NOMO-1 treated with dmso at 0.1 percent for 144 hours (cell line): ENCODE data around the gene ZDHHC11B.
"Not testable (repeated sequence)": the region's sequence is repeated elsewhere in the genome, so short reads cannot be mapped to it uniquely, and the experiment has no call there.

Experiments used
- DNase-seq: peaks from one replicate; lab custom pipeline; 2025; ENCODE audit not compliant: unreplicated experiment; lab: John Stamatoyannopoulos, UW

The ZDHHC11B gene

GRCh38 chr5:719379-719778 is 65.2 kb downstream of the ZDHHC11B start:
- DNase-seq = not testable (repeated sequence)

DNA sequence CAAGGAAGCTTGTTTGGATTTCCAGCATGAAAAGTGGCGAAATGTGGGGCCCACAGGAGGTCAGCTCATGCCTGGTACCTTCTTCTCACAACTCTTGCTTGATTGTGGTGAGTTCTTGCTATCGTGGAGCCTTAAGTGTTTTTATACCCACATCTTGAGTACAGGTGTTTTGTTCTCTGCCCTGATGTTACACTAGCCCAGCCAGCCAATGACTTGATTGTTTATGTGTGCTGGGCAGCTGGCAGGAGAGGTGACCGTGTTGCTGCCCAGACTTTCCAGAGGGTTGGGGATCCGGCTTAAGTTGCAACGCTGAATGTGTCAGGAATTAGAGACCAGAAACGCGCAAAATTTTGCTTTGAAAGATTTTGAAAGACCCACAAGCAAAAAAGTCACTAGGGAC is 67.4 kb downstream of the ZDHHC11B start:
- no peak for DNase-seq

DNA sequence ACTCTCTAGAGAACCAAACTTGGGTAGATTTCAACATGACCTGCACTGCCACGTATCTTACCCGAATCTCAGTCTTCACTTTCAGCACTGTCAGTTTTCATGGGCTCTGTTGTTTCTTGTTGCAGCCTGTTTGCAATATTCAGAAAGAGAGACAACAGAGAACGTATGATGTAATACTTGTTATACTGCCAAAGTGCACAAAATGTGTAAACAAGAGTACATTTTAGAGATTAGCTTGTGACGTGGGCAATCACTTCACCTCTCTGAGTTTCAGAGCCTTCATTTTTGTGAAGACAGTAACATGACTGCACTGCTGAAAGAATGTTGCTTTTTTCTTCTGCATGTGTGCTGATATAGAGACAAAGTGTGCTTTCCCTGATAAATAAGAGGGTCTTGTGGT is 67.8 kb downstream of the ZDHHC11B start:
- not testable (repeated sequence) for DNase-seq

DNA sequence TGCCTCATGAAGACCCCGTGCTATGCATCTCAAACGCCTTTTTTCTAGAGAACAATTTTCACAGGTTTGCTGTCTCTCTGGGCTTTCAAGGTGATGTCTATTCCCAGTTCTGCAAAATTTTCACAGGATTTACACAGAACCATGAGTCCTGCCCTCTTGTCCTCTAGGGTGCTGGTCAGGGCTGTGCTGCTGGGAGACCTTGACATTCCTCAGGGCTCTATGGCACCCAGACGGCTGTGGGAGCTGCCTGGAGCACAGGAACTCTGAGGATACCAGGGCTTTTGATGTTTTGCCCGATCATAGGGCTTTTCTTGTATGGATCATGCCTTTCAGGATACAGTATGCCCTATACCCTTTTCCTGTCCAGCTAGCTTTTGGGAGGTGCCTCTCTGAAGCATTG is 68.9 kb downstream of the ZDHHC11B start:
- not testable (repeated sequence) for DNase-seq

DNA sequence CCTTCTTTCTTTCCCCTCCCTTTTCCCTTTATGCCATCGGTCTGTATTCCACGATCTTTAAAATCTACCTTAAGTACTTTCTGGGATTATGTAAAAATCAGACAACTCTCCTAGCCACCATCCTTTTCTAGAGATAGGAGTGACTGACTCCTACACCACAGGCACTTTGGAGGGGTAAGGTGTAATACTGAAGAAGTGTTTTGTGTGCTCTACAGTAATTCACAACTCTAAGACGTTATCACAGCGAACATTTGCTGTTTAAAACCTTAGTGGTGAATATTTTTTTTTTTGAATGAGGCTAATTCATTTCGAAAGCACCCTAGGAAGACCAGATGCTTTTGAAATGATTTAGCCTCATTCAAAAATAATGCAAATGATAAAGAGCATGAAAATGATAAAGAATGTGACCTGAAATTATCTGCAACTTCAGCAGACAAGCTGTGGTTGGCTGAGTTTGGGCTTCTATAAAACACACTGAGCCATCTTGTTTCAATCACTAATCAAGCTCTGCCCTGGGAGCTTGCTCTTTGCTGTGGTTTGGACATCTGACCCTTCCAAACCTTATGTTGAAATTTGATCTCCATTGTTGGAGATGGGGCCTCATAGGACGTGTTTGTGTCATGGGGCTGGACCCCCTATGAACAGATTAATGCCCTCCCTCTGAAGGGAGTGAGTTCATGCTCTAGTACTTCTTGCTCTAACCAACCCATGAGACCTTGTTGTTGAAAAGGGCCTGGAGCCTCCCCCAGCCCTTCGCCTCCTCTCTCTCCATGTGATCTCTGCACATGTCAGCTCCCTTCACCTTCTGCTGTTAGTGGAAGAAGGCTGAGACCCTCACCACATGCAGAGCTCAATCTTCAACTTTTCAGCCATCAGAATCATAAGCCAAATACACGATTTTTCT is 70.1 kb downstream of the ZDHHC11B start:
- not testable (repeated sequence) for DNase-seq

DNA sequence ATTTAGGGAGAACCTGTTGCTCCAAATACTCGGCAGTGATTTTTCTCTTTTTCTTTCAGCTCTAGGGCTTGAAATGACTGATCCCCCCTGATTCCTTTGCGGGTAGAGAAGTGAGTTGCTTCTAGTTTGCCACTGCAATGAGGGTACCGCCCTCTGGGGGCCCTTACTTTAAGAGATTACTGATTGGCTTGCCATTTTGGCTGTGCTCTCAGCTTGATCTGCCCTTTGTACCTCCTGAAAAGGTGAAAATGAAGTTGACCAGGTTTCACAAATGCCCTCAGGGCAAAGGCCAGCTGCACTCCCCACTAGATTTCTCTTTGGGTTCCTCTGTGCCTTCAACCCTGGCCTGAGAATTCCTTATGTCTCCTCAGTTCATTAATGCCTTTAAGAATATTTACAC is 70.8 kb downstream of the ZDHHC11B start:
- not testable (repeated sequence) for DNase-seq

GRCh38 chr5:708848-709517 is 75.5 kb downstream of the ZDHHC11B start:
- not testable (repeated sequence) for DNase-seq

DNA sequence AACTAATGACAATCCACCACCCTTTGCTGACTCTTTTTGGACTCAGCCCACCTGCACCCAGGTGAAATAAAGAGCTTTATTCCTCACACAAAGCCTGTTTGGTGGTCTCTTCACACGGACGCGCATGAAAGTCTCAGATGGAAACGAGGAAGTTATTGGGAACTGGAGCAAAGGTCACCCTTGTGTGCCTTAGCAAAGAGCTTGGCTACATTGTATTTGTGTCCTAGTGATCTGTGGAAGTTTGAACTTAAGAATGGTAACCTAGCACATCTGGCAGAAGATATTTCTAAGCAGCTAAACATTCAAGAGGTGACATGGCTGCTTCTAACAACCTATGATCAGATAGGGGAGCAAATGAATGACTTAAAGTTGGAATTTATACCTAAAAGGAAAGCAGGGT is 76.2 kb downstream of the ZDHHC11B start:
- DNase-seq = not testable (repeated sequence)

DNA sequence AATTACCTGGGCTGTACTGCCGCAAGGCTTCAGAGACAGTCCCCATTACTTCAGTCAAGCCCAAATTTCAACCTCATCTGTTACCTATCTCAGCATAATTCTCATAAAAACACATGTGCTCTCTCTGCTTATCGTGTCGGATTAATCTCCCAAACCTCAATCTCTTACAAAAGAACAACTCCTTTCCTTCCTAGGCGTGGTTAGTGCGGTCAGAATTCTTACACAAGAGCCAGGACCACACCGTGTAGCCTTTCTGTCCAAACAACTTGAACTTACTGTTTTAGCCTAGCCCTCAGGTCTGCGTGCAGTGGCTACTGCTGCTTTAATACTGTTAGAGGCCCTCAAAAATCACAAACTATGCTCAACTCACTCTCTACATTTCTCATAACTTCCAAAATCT is 78.4 kb downstream of the ZDHHC11B start:
- peak; percentile 72 for DNase-seq

DNA sequence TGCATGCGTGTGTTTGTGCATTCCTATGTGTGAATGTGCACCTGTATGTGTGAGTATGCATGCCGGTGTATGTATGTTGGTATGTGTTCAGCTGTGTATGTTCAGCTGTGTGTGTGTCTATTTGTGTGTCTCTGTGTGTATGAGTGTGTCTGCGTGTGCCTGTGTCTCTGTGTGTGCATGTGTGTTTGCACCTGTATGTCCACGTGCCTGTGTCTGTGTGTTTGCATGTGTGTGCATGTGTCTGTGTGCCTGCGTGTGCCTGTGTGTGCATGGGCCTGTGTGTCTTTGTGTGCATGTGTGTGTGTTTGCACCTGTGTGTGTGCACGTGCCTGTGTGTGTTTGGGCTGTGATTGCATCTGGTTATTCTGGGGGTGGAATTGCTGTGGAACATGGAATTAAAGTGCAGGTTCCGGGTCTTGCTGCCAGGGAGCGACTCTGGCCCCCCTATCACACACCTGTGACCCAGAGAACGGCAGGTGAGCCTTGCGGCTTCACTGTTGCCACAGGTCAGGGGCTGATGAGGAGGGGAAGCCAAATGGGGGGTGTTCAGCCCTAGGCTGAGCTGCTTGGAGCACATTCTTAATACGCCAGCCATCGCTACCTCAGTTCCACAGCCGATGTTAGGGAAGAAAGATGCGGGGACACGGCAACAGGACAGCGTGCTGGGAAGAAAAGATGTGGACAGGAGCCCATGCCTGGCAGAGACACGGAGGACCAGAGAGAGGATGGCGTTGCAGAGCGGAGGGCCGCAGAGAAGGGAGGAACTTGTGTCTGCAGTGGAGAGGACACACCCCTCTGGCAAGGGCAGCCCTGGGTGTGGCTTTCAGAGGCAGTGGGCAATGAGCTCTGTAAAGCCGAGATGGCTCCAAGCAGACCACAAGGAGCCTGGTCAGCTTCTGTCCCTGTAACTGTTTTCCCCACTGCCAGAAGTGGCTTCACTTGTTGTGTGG is 87.5 kb downstream of the ZDHHC11B start:
- not testable (repeated sequence) for DNase-seq

DNA sequence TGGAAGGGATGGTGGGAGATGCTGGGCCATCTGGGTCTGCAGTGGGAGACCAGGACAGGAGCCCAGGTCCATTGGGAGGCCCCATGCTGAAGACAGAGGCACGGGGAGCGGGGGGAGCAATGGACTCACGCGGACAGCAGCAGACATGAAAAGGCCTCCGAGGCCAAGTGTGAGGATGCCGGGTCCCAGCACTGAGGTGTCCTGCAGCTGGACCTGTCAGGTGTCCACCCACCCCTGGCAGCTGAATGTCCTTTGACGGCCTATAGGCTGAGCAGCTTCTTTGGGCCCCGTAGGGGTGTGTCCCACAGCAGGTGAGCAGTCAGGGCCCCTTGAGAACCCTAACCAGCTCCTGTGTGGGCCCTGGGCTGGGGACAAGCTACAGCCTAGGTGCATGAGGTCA is 88.3 kb downstream of the ZDHHC11B start:
- not testable (repeated sequence) for DNase-seq

DNA sequence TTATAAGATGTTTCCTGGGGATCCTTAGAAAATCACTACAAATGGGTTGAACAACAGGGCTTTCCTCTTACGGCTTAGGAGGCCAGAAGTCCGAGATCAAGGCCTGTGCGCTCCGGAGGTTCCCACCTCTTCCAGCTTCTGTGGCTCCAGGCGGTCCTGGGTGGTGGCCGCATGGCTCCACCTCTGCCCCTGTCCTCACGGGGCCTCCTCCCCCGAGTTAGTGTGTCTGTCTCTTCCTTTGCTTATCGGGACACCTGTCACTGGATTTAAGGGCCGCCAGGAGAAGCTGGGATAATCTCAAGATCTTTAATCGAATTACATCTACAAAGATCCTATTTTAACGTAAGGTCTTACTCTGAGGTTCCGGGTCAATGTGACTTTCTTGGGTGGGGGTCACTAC is 89.1 kb downstream of the ZDHHC11B start:
- not testable (repeated sequence) for DNase-seq

DNA sequence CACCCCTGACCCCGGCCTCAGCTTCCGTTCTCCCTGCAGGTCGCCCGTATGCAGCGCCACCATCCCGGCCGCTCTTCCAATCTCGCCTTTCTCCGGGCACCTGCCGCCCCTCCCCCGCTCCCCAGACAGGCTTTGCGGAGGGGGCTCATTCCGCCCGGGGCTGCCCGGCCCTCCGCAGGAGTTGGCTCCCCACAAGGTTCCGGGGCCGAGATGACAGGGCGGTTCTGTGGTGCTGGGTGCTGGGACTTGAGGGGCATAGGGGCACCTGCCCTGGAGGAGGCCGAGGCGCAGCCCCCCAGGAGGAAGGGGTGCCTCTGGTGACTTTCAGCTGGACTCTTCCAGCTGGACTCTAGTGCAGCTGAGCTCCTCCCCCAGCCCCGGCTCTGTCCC is 90.5 kb downstream of the ZDHHC11B start:
- not testable (repeated sequence) for DNase-seq

- DNase-seq = peak; percentile 60
Measured at GRCh38 chr5:693271-694041, 91.1 kb downstream of the ZDHHC11B start, which contains the start of gene TPPP. Gene TPPP, minus strand, starts transcription at chr5:693352. Its CDS starts 15,292 bp downstream, at chr5:678060.

GRCh38 chr5:692529-693041 is 91.9 kb downstream of the ZDHHC11B start:
- DNase-seq = not testable (repeated sequence)

- DNase-seq = no peak
Measured at GRCh38 chr5:691817-692528, 92.6 kb downstream of the ZDHHC11B start.

DNA sequence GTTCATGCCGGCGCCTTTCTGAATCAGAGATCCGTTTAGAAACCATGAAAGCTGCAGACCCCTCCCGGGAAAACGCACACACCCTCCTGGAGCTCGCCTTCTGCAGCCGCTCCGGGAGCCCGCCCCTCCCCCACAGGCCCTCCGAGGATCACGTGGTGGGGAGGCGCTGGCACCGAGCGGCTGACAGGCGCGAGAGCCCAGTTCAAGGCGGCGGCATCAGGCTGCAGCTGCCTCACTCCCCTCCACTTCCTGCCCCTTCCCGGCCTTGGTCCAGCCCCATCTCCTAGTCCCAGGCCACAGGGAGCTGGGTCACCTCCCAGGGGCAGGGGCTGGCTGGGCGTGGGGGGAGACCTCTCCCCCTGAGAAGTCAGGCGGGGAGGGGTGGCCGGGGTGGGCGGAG is 93.5 kb downstream of the ZDHHC11B start:
- not testable (repeated sequence) for DNase-seq

DNA sequence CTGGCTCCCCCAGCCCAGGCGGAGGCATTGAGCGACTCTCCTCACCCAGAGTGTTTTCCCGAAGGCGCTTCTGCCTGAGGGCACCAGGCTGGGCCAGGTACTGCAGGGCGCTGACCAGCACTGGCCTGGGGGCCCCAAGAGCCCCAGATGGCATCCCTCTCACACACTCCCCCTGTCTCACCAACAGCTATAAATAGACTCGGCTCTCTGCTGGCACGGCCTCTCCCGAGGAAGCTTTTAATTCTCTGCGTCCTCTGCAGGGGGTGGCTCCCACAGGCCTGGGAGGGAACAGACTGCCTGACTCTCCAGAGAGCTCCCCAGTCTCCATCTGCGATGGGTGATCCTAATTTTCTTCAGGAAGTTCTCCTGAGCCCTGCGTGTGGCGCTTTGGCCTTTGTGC is 94.2 kb downstream of the ZDHHC11B start:
- not testable (repeated sequence) for DNase-seq

DNA sequence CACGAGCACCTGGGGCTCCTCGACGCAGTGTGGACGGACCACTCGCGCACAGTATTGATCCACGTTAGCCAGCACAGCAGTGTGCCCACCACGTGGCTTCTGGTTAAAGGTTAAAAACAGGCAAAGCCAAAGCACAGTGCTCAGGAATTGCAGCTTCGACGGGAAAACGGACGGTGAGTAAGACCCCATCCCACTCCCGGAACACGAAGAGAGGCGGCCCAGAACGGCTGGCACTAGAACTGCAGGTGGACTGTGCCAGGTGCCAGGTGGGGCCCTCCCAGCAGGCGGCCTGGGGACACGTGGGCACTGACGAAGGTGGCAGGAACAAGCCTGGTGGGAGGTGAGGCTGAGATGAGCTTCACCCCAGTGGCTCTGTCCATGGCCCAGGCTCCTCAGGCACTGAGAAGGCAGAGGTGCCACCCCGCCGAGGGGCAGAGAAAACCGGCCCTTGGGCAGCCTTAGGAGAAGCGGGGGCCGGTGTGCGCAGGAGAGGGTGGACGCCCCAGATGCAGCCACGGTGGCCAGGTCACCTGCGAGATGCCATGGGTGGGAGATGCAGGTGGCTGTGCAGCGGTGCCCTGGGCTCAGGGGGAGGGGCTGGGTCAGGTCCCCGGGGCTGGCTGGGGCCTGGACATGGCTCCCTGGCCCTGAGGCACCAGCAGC is 96.0 kb downstream of the ZDHHC11B start:
- DNase-seq = not testable (repeated sequence)
